Activated CD8-positive, alpha-beta T cell treated with anti-CD3 and anti-CD28 coated beads for 36 hours (primary cell): ENCODE data around the gene RRAS. TPM values are rescaled to one million over a fixed set of nuclear protein-coding genes. Genes with fewer than 3 reads are reported as not detected.

ENCODE experiments used
- ATAC-seq: fragments of 200-7000 bp; cut with Tn5 transposase; one replicate; pipeline ENCODE4 v1.10.0; 2021; ENCODE audit warnings: mild to moderate bottlenecking, moderate library complexity
- CTCF ChIA-PET: fragments of 350-600 bp; sonication (Branson Sonifier 250); formaldehyde crosslinking; loops from one replicate; lab custom pipeline; 2021; ENCODE audit warnings: antibody characterized with exemption; lab: Charles Lee
- POLR2A ChIA-PET: fragments of 350-600 bp; sonication (Branson Sonifier 250); formaldehyde crosslinking; loops from one replicate; lab custom pipeline; 2021; ENCODE audit warnings: antibody characterized with exemption; lab: Charles Lee
- DNase-seq: peaks from one replicate; pipeline ENCODE4 v3.0.0-alpha.2; 2020
- H3K27ac Mint-ChIP-seq: one replicate; pipeline ENCODE4 v1.8.0; 2021; ENCODE audit warnings: mild to moderate bottlenecking, mixed read lengths
- H3K27me3 Mint-ChIP-seq: one replicate; pipeline ENCODE4 v1.8.0; 2021; ENCODE audit warnings: mixed read lengths
- H3K36me3 Mint-ChIP-seq: one replicate; pipeline ENCODE4 v1.8.0; 2021; ENCODE audit warnings: low read depth, mixed read lengths
- H3K4me1 Mint-ChIP-seq: one replicate; pipeline ENCODE4 v1.8.0; 2021; ENCODE audit warnings: low read depth, mixed read lengths
- H3K4me3 Mint-ChIP-seq: one replicate; pipeline ENCODE4 v1.8.0; 2021; ENCODE audit warnings: mild to moderate bottlenecking, moderate library complexity, mixed read lengths
- H3K9me3 Mint-ChIP-seq: one replicate; pipeline ENCODE4 v1.8.0; 2021; ENCODE audit warnings: mixed read lengths
- CTCF ChIP-seq: fragments of 200-600 bp; IDR thresholded peaks from one replicate; pipeline ENCODE4 v1.8.0; 2022; ENCODE audit warnings: antibody characterized with exemption, mild to moderate bottlenecking
- intact Hi-C: fragments of 100-400 bp; cut with micrococcal nuclease; formaldehyde crosslinking; loops from one replicate; pipeline ENCODE4 v1.10.0; 2022
- total RNA-seq, 2 experiments: library from RNA; stranded (reverse); gene quantifications; one replicate each; pipeline ENCODE4 v1.2.3, GENCODE V29; 2021

The RRAS gene
- total RNA-seq, 2 experiments from 2014 or later: 6.3 to 7.1 TPM

- TF ChIP-seq CTCF: no peak
- ChIA-PET CTCF (no interaction called here), POLR2A (interaction anchor here (0.9 to 1.9 kb wide), 6 partner anchors 13 to 84 kb away, joined by 3 to 8 read pairs (median 3); partner anchors contain the start of gene SCAF1)
- DNase-seq (no peak), ATAC-seq (no peak)
- Mint-ChIP-seq H3K9me3 (no peaks in the 10 kb centered on the region), H3K27ac (no peak overlapping the region), H3K4me3 (no peak overlapping the region), H3K36me3 (peaks cover 24% of the 10 kb centered on the region), H3K4me1 (peaks cover 17% of the 10 kb centered on the region), H3K27me3 (no peaks in the 10 kb centered on the region)
- intact Hi-C loops: no loop called here
Observed at GRCh38 chr19:49595819-49596404, 44.0 kb downstream of the RRAS start.

- CTCF ChIA-PET: no interaction called here
- peaks cover 15% of the 10 kb centered on the region for H3K4me1 Mint-ChIP-seq
Observed at GRCh38 chr19:49594993-49595818, 44.7 kb downstream of the RRAS start.

GRCh38 chr19:49594157-49594992, 45.6 kb downstream of the RRAS start:
- DNase-seq: no peak
- ChIA-PET CTCF (no interaction called here), POLR2A (interaction anchor here (1.1 to 1.9 kb wide), 4 partner anchors 14 to 102 kb away, joined by 3 to 8 read pairs (median 5); partner anchors contain the start of genes NOSIP and SCAF1)
- no peaks in the 10 kb centered on the region for H3K9me3 Mint-ChIP-seq
- peak overlapping the region; percentile 77 for H3K4me3 Mint-ChIP-seq
- H3K27ac Mint-ChIP-seq: peak overlapping the region; percentile 81
- H3K27me3 Mint-ChIP-seq: no peaks in the 10 kb centered on the region
- intact Hi-C loops: loop anchor here (5.0 kb wide), 1 partner anchor 83 kb away; the partner anchor contains the start of gene PRMT1
- no peak for ATAC-seq
- peaks cover 19% of the 10 kb centered on the region for H3K36me3 Mint-ChIP-seq
- peaks cover 18% of the 10 kb centered on the region for H3K4me1 Mint-ChIP-seq
- no peak for TF ChIP-seq CTCF

More at GRCh38 chr19:49594993-49595818, 44.7 kb downstream of the RRAS start:
- no peak for DNase-seq
- H3K4me3 Mint-ChIP-seq: no peak overlapping the region
- POLR2A ChIA-PET: interaction anchor here (0.9 to 1.9 kb wide), 6 partner anchors 13 to 85 kb away, joined by 3 to 8 read pairs (median 3); partner anchors contain the start of genes NOSIP and SCAF1
- no peak for TF ChIP-seq CTCF
- intact Hi-C loops: loop anchor here (5.0 kb wide), 1 partner anchor 82 kb away; the partner anchor contains the start of gene PRMT1
- no peaks in the 10 kb centered on the region for H3K27me3 Mint-ChIP-seq
- ATAC-seq: no peak
- peaks cover 23% of the 10 kb centered on the region for H3K36me3 Mint-ChIP-seq
- H3K9me3 Mint-ChIP-seq: no peaks in the 10 kb centered on the region
- no peak overlapping the region for H3K27ac Mint-ChIP-seq

GRCh38 chr19:49593233-49594113, 46.5 kb downstream of the RRAS start:
- H3K4me3 Mint-ChIP-seq: peak overlapping the region; percentile 77
- intact Hi-C loops: loop anchor here (2.0 to 5.0 kb wide), 2 partner anchors 47 to 84 kb away; partner anchors contain the start of genes PRMT1 and RRAS
- H3K9me3 Mint-ChIP-seq: no peaks in the 10 kb centered on the region
- peak overlapping the region; percentile 81 for H3K27ac Mint-ChIP-seq
- peak; percentile 61 for ATAC-seq
- no peaks in the 10 kb centered on the region for H3K27me3 Mint-ChIP-seq
- H3K36me3 Mint-ChIP-seq: peaks cover 15% of the 10 kb centered on the region
- POLR2A ChIA-PET: interaction anchor here (0.6 to 1.7 kb wide), 7 partner anchors 13 to 220 kb away, joined by 3 to 7 read pairs (median 4); partner anchors contain the start of genes FUZ, NOSIP, RPL13A and SCAF1
- TF ChIP-seq CTCF: no peak
- peak; percentile 98 for DNase-seq
- H3K4me1 Mint-ChIP-seq: peaks cover 22% of the 10 kb centered on the region
- CTCF ChIA-PET: interaction anchor here (0.6 to 1.6 kb wide), 8 partner anchors 14 to 90 kb away, joined by 3 to 5 read pairs (median 3); partner anchors contain the start of gene RRAS
